Astrocyte of the spinal cord (primary cell): ENCODE results near the gene LRRC39.

Experiments
- DNase-seq: peaks from one replicate; pipeline ENCODE4 v3.0.0; 2011; ENCODE audit warnings: low read depth, low spot score
- H3K4me3 ChIP-seq: 2 replicates; pipeline ENCODE4 v1.5.1; 2011; ENCODE audit warnings: low read depth, mild to moderate bottlenecking, low read length, moderate library complexity
- CTCF ChIP-seq: IDR thresholded peaks from 2 replicates; pipeline ENCODE4 v1.5.1; 2012; ENCODE audit warnings: low read depth, mild to moderate bottlenecking, low read length, inconsistent platforms
- in situ Hi-C: cut with HindIII; loops from 2 replicates; pipeline ENCODE4 v1.10.0; 2017; ENCODE audit warnings: low sequenced_read_pairs

Gene LRRC39

DNA sequence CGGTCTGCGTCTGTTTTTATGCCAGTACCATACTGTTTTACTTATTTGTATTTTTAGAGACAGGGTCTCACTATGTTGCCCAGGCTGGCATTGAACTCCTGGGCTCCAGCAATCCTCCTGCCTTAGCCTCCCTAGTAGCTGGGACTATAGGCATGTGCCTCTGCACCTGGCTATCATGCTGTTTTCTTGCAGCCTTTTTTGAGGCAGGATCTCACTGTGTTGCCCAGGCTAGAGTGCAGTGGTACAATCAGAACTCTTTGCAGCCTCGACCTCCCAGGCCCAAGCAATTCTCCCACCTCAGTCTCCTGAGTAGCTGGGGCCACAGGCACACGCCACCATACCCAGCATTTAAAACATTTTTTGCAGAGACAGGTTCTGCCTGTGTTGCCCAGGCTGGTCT lies 5.3 kb upstream of the LRRC39 start:
- in situ Hi-C loops: no loop called here
- no peak overlapping the region for H3K4me3 ChIP-seq
- no peak for TF ChIP-seq CTCF
- no peak for DNase-seq

GRCh38 chr1:100177295-100178041 lies 588 bp downstream of the LRRC39 start:
- no peak for TF ChIP-seq CTCF
- in situ Hi-C loops: no loop called here
- no peak for DNase-seq

GRCh38 chr1:100168051-100168450 lies 10.0 kb downstream of the LRRC39 start:
- DNase-seq: no peak
- H3K4me3 ChIP-seq: no peak overlapping the region
- in situ Hi-C loops: no loop called here
- TF ChIP-seq CTCF: no peak

More at GRCh38 chr1:100177295-100178041, 588 bp downstream of the LRRC39 start:
- no peak overlapping the region for H3K4me3 ChIP-seq

GRCh38 chr1:100164702-100165101 lies 13.4 kb downstream of the LRRC39 start:
- in situ Hi-C loops: no loop called here
- no peak overlapping the region for H3K4me3 ChIP-seq
- no peak for DNase-seq
- TF ChIP-seq CTCF: no peak

GRCh38 chr1:100164216-100164615 lies 13.8 kb downstream of the LRRC39 start:
- peak; percentile 57 for DNase-seq
- H3K4me3 ChIP-seq: no peak overlapping the region
- in situ Hi-C loops: no loop called here
- TF ChIP-seq CTCF: no peak

DNA sequence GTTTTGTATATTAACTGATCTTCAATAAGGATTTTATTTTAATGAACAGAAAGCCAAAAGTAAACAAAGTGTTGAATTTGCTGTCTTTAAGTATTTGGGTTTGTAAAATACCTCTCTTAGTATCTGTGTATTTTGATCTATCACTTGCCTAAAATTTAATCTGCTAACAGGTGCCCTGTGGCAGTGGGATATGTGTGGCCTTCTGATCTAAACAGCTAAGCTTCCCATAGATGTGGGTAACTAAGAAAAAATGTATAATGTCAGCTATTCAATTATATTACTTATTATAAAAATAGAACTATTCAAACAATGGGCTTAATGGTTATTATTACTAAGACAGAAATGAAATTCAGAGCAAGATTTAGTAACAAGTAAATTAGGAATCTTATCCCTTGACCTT lies 15.2 kb downstream of the LRRC39 start:
- H3K4me3 ChIP-seq: no peak overlapping the region
- in situ Hi-C loops: no loop called here
- no peak for TF ChIP-seq CTCF
- no peak for DNase-seq
